Prostate gland (tissue), 2 donors: Measurements from ENCODE around the gene S100A5. TPM values are rescaled to one million over a fixed set of nuclear protein-coding genes. Genes with fewer than 3 reads are reported as not detected.
A peak's percentile ranks its signal among the peaks of the same experiment; 100 is the strongest.

Source experiments
- DNase-seq: peaks from one replicate; pipeline ENCODE4 v3.0.0-alpha.2; 2019; ENCODE audit warnings: low spot score
- H3K27ac ChIP-seq, 2 donors: fragments of 200-600 bp; sonication (generic); 2 replicates each; pipeline ENCODE4 v1.5.1; 2017 to 2019
- H3K27me3 ChIP-seq: fragments of 200-600 bp; sonication (generic); replicated peaks from 2 replicates; pipeline ENCODE4 v1.5.1; 2019; ENCODE audit not compliant: insufficient read depth
- H3K36me3 ChIP-seq, 2 donors: fragments of 200-600 bp; sonication (generic); 1 replicate in 1 of 2; 2 replicates in 1 of 2; pipeline versions ENCODE4 v1.5.1 to v1.8.1; 2017 to 2019
- H3K4me1 ChIP-seq: fragments of 200-600 bp; sonication (generic); replicated peaks from 2 replicates; pipeline ENCODE4 v1.5.1; 2019
- H3K4me3 ChIP-seq, 2 donors: fragments of 200-600 bp; sonication (generic); 2 replicates each; pipeline ENCODE4 v1.5.1; 2017 to 2019
- H3K9me3 ChIP-seq: fragments of 200-600 bp; sonication (generic); 2 replicates; pipeline ENCODE4 v1.5.1; 2017
- CTCF ChIP-seq, 4 experiments: fragments of 200-600 bp in 2 of 4; fragments of 450-650 bp in 2 of 4; sonication (generic) in 2 of 4; IDR thresholded peaks; 1 replicate in 3 of 4; 2 replicates in 1 of 4; pipeline ENCODE4 v1.5.1; 2016 to 2019; ENCODE audit warnings: antibody characterized with exemption in 4 of 4, mild to moderate bottlenecking in 2 of 4, moderate library complexity in 2 of 4
- POLR2A ChIP-seq: fragments of 450-650 bp; IDR thresholded peaks from one replicate; pipeline ENCODE4 v1.6.1; 2016; ENCODE audit warnings: antibody characterized with exemption, mild to moderate bottlenecking
- POLR2AphosphoS5 ChIP-seq: sonication (generic); formaldehyde crosslinking; IDR thresholded peaks from one replicate; pipeline ENCODE4 v1.6.1; 2017; ENCODE audit warnings: antibody characterized with exemption
- WGBS: methylation state at CpG from one replicate; pipeline ENCODE4 v1.1.5; 2018; 5-methylcytosine and 5-hydroxymethylcytosine counted together
- intact Hi-C: fragments of 100-400 bp; cut with DNase I; formaldehyde crosslinking; loops from one replicate; pipeline ENCODE4 v1.14.2; 2022
- total RNA-seq, 2 donors: library from RNA; depleted of rRNA; stranded (reverse); fragments of >200 nt; gene quantifications; one replicate each; pipeline ENCODE4 v1.1.0, GENCODE V29; 2016

The S100A5 gene
- total RNA-seq, 2 donors from 2014 or later = not detected

- intact Hi-C loops = no loop called here
- peak; percentile 90 for DNase-seq
- Histone ChIP-seq H3K4me3 (no peak overlapping the region), H3K9me3 (no peaks in the 10 kb centered on the region), H3K4me1 (no peaks in the 10 kb centered on the region), H3K27ac (peak overlapping the region; percentile 10 to 41), H3K27me3 (no peaks in the 10 kb centered on the region), H3K36me3 (no peaks in the 10 kb centered on the region)
- TF ChIP-seq CTCF (IDR thresholded peaks at IDR 0.05) (no peak), POLR2AphosphoS5 (peak; percentile 87), POLR2A (no peak)
- 20% methylated on average over 12 of the region's 12 CpGs for WGBS
Measured at GRCh38 chr1:153490272-153491051, 50.3 kb downstream of the S100A5 start.

- DNase-seq = no peak
- H3K36me3 ChIP-seq = no peaks in the 10 kb centered on the region
- 21% methylated on average over 4 of the region's 4 CpGs for WGBS
- no peaks in the 10 kb centered on the region for H3K4me1 ChIP-seq
- no peaks in the 10 kb centered on the region for H3K9me3 ChIP-seq
- H3K27me3 ChIP-seq = peaks cover 2% of the 10 kb centered on the region
- TF ChIP-seq CTCF (IDR thresholded peaks at IDR 0.05) (no peak), POLR2AphosphoS5 (no peak), POLR2A (no peak)
- H3K27ac ChIP-seq = no peak overlapping the region
- H3K4me3 ChIP-seq = no peak overlapping the region
- intact Hi-C loops = no loop called here
Measured at GRCh38 chr1:153488731-153489130, 52.0 kb downstream of the S100A5 start.

- no peak for DNase-seq
- H3K4me1 ChIP-seq = no peaks in the 10 kb centered on the region
- no peak overlapping the region for H3K27ac ChIP-seq
- TF ChIP-seq POLR2A = no peak
- TF ChIP-seq POLR2AphosphoS5 = no peak
- TF ChIP-seq CTCF (IDR thresholded peaks at IDR 0.05) = no peak
- 95% methylated on average over 2 of the region's 2 CpGs for WGBS
- intact Hi-C loops = no loop called here
- no peaks in the 10 kb centered on the region for H3K9me3 ChIP-seq
- no peaks in the 10 kb centered on the region for H3K36me3 ChIP-seq
- H3K4me3 ChIP-seq = no peak overlapping the region
- H3K27me3 ChIP-seq = peaks cover 2% of the 10 kb centered on the region
Measured at GRCh38 chr1:153487707-153488106, 53.0 kb downstream of the S100A5 start.

Other genes with a start within 250 kb of the S100A5 start
- not detected for gene PGLYRP3, start 228.0 kb downstream of the S100A5 start, total RNA-seq
- gene PGLYRP4, start 192.1 kb downstream of the S100A5 start, total RNA-seq = not detected
- gene S100A9, start 183.1 kb downstream of the S100A5 start, total RNA-seq = 10 to 100 TPM; 25.6 to 45.2 TPM
- not detected for gene S100A12, start 165.3 kb downstream of the S100A5 start, total RNA-seq
- 1 to 10 TPM; 1.5 to 5.6 TPM for gene S100A8, start 149.9 kb downstream of the S100A5 start, total RNA-seq
- not detected for gene S100A7A, start 124.4 kb downstream of the S100A5 start, total RNA-seq
- gene S100A7, start 80.3 kb downstream of the S100A5 start, total RNA-seq = not detected
- gene S100A6, start 4.9 kb downstream of the S100A5 start, total RNA-seq = 100 to 1,000 TPM; 184 to 279 TPM
- 10 to 100 TPM; 56.3 to 71.3 TPM for gene S100A4, start 4.9 kb upstream of the S100A5 start, total RNA-seq
- gene S100A3, start 8.3 kb upstream of the S100A5 start, total RNA-seq = under 1 TPM in 1 of 2 donors, not detected in 1; 0.46 TPM
- gene S100A2, start 24.9 kb upstream of the S100A5 start, total RNA-seq = 10 to 100 TPM; 14.1 to 22.6 TPM
- gene S100A16, start 72.2 kb upstream of the S100A5 start, total RNA-seq = 100 to 1,000 TPM in 1 of 2 donors, 10 to 100 TPM in 1; 78.4 to 165 TPM
- 10 to 100 TPM; 13.5 to 25.0 TPM for gene S100A14, start 75.4 kb upstream of the S100A5 start, total RNA-seq
- 10 to 100 TPM; 53.3 to 96.5 TPM for gene S100A13, start 86.6 kb upstream of the S100A5 start, total RNA-seq
- gene S100A1, start 87.5 kb upstream of the S100A5 start, total RNA-seq = 10 to 100 TPM in 1 of 2 donors, 1 to 10 TPM in 1; 9.1 to 10.7 TPM
- 10 to 100 TPM; 60.6 to 74.4 TPM for gene CHTOP, start 93.1 kb upstream of the S100A5 start, total RNA-seq
- gene SNAPIN, start 117.8 kb upstream of the S100A5 start, total RNA-seq = 10 to 100 TPM; 64.9 to 73.0 TPM
- 100 to 1,000 TPM; 116 to 122 TPM for gene ILF2, start 130.1 kb upstream of the S100A5 start, total RNA-seq
- gene NPR1, start 137.8 kb upstream of the S100A5 start, total RNA-seq = 1 to 10 TPM; 2.9 to 6.0 TPM
- gene INTS3, start 187.1 kb upstream of the S100A5 start, total RNA-seq = 10 to 100 TPM; 26.1 to 70.0 TPM
- 10 to 100 TPM; 27.4 to 30.9 TPM for gene SLC27A3, start 234.5 kb upstream of the S100A5 start, total RNA-seq